Activated CD8-positive, alpha-beta memory T cell treated with anti-CD3 and anti-CD28 coated beads, Interleukin-2, amount 50 U/mL, for 24 hours (primary cell): Measurements from ENCODE around the gene BHLHE40.

Experiments
- DNase-seq: peaks from one replicate; pipeline ENCODE4 v3.0.0-alpha.2; 2020; ENCODE audit errors: extremely low read depth

BHLHE40 gene

DNA sequence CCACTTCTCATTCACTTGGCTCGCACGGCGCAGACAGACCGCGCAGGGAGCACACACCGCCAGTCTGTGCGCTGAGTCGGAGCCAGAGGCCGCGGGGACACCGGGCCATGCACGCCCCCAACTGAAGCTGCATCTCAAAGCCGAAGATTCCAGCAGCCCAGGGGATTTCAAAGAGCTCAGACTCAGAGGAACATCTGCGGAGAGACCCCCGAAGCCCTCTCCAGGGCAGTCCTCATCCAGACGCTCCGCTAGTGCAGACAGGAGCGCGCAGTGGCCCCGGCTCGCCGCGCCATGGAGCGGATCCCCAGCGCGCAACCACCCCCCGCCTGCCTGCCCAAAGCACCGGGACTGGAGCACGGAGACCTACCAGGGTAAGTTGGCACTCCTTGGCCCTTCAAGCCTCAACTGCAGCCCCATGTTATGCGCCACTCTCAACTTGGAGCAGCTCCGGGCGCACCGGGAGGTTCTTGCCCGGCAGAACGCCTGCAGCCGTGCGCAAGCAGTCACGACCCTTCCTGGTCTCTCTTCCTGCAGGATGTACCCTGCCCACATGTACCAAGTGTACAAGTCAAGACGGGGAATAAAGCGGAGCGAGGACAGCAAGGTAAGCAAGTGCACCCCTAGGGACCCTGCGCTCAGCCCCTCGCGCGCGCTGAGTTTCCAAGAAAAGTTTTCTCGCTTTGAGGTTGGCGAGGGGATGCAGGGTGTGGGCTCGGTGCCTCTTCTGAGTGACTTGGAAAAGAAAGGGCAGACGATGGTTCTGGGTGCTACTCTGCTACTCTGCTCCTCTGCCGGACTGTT, at the start of gene BHLHE40:
Gene BHLHE40 (plus strand): TSS at position 10 of the 801 bp plus-strand sequence. CDS start 282 bp downstream, at position 292.
- DNase-seq, result no peak

DNA sequence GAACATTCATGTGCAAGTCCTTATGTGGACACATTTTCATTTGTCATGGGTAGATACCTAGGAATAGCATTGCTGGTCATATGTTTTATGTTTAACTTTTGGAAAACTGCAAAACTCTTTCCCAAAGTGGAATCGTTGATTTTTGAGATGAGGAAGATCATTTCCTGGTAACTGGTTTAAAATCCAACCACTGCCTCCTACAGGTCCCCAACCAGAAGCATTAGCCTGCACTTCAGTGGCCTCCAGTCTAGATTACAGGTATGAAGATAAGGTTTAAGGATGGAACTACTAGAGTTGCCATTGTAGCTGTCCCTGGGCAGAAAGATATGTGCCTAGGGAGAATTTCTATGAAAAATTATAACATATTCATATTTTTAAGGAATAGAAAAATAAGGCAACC, 48.7 kb upstream of the BHLHE40 start:
- DNase-seq, result no peak

DNA sequence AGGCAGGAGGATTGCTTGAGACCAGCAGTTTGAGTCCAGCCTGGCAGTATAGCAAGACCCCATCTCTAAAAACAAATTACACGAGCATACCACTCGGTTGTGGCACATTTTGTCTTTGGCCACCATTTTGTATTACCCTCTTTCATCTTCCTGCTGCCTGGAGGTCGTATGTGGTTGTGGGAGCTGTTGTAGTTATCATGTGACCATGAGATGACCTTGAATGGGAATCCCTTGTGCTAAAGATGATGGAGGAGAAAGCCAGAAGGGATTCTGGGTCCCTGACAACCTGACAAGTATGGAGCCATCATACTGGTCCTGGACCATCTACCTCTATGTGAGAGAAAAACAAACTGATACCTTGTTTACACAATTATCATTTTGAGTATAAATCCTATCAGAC, 45.2 kb upstream of the BHLHE40 start:
- no peak for DNase-seq

DNA sequence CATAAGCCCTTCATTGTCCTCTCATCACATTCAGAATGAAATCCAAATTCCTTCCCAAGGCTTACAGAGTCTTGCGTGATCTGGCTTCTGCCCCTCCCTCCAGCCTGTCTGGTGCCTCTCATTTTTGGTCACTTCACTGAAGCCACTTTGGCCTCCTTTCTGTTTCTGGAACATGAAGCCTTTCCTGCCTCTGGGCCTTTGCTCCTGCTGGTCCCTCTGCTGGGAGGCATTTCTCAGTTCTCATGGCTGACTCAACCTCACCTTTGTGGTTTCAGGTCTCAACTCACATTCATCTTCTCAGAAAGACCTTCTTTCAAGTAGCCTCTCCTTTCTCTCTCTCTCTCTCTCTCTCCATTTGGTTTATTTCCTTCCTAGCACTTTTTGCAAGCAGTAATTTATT, 43.9 kb upstream of the BHLHE40 start:
- no peak for DNase-seq

DNA sequence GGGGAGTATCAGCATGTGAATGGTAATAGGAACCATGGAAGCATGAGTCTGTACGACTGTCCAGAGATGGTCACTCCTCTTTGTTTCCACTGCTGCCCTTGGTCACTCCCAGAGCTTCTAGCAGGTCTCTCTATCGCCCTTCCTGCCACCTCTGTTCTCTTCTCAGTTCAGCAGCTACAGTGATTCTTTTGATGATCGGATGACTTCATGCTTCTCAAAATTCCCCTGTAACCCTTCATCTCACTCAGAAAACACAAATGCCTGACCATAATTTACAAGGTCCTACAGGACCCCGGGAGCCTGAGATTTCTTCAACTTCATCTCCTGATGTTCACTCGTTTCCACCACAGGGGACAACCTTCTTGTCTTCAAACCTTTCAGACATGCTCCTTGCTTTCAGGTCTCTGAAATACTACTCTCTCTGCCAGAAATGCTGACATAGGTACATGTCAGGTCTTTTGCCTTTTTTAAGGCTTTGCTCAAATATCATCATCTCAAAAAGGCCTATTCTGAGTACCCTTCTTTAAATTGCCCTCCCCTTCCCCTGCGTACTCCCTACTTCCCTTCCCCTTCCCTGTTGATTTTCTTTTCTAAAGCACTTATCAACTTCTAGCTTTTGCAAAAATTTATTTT, 42.1 kb upstream of the BHLHE40 start:
- no peak for DNase-seq

DNA sequence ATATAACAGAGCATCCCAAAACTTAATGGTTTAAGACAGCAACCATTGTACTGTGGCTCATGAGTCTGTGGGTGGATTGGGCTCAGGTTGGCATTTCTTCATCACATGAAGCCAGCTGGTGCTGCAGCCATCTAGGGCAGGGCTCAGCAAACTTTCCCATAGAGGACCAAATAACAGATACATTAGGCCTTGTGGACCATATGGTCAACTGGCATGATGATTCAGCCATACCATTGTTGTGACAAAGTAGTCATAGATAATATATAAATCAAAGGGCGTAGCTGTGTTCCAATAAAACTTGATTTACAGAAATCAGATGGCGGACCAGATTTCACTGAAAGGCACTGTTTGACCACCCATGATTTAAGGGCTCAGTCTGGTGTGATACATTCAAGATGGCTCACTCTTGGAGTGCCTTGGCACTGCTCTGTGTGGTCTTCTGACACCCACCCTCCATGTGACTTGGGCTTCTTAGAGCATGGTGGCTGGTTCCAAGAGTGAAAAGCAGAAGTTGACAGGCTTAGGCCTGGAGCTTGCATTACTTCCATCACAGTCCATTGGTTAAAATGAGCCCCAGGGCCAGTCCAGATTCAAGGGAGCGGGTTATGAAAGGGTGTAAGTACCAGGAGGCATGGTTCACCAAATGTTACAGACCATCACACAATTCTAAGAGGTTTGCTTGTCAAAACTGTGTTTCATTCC, 40.8 kb upstream of the BHLHE40 start:
- DNase-seq, result no peak

DNA sequence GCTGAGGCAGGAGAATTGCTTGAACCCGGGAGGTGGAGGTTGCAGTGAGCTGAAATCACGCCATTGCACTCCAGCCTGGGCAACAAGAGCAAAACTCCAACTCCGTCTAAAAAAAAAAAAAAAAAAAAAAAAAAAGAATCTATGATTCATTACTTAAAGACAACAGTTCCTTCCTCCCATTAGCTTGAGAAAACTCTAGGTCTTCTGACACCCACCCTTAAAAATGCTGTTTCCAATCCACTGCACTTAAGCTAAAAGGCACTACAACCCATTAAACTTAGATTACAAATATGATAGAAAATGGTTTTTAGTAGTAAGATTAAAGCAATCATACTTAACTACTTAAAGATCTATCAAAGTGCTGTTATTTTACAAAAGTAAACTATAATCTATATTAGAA, 40.0 kb upstream of the BHLHE40 start:
- no peak for DNase-seq

DNA sequence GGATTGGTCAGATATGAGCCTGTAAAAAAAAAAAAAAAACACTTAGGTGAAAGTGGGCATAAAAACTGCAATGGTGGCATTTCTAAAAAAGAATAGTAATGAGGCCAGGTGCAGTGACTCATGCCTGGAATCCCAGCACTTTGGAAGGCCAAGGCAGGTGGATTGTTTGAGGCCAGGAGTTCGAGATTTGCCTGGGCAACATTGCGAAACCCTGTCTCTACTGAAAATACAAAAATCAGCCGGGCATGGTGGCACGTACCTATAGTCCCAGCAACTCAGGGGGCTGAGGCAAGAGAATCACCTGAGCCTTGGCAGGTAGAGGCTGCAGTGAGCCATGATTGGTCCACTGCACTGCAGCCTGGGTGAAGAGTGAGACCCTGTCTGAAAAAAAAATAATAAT, 38.3 kb upstream of the BHLHE40 start:
- DNase-seq, result no peak

DNA sequence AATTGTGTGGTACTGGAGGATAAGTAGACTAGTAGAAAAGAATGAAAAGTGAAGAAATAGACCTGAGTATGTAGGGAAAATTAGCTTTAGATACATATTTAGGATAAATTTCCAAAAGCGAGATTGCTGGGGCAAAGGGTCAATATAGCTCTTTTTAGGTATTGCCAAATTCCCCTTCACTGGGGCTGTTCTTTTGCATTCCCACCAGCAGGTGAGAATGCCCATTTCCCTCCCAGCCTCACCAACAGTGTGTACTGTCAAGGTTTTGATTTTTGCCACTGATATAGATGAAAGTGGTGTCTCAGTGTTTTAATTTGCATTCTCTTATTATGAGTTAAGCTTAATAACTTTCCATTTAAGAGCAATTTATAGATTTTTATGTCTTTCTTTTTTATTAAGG, 35.7 kb upstream of the BHLHE40 start:
- DNase-seq, result no peak

DNA sequence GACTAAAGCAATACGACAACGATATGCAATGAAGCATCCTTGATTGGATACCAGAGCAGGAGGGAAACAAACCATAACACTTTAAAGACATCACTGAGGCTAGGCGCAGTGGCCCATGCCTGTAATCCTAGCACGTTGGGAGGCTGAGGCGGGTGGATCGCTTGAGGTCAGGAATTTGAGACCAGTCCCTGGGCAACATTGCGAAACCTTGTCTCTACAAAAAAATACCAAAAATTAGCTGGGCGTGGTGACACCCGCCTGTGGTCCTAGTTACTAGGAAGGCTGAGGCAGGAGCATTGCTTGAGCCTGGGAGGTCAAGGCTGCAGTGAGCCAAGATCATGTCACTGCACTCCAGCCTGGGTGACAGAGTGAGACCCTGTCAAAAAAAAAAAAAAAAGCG, 33.9 kb upstream of the BHLHE40 start:
- DNase-seq, result no peak

DNA sequence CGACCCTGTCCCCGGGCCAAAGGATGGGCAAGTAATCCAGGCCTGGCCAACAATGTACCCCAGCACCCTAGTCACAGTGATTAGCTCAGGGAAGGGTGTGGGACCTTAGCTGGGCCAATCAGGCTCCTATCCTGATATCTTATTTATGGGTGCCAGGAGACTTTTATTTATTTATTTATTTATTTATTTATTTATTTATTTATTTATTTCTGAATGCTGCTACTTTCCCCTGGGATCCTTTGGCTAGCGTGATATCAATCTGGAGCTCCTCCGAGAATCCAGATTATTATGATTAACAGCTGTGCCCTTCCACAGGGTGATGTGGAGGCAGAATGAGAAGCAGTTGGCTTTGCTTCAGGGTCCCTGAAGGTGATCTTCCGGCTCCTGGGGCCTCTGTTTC, 32.2 kb upstream of the BHLHE40 start:
- DNase-seq, result no peak

DNA sequence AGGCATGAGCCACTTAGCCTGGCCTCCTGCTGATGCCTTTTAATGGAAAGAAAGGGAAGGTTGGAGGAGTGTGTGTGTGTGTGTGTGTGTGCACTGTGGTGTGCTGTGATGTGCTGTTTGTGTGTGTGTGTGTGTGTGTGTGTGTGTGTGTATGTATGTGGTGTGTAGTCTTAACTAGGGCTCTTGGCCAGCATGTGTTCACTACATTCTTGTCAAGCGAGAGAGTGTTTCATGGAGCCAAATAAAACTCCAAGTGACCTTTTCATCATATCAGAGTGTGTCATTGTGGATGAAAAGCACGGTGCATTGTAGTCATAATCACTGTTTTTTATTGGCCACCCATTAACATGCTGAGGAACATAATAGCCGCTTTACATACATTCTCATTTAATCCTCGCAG, 30.8 kb upstream of the BHLHE40 start:
- no peak for DNase-seq

DNA sequence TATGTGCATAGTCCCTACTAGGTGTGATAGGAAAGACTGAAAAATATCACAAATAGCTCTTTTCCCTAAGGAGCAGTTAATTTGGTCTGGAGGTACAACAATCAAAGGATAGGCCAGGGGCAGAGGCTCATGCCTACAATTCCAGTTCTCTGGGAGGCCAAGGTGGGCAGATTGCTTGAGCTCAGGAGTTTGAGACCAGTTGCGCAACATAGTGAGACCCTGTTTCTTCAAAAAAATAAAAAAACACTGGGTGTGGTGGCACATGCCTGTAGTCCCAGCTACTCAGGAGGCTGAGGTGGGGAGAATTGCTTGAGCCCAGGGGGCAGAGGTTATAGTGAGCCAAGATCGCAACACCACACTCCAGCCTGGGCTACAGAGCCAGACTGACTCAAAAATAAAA, 30.2 kb upstream of the BHLHE40 start:
- no peak for DNase-seq

DNA sequence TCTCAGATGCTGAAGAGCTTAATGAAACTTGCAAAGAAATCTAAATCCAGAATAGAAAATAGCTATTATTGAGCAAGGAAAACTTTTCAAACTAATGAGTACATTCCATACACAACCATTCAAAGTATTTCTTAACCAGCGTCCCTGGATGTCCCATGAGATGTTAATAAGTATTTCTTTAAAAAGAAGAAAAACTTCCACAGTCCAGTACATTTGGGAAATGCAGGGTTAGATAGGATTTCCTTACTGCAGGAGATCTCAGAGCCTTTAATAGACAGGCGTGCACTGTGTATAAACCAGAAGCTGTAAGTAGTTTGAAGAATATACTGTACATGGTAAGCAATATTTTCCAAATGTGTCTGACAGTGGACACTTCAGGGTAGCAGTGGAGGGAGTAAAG, 29.6 kb upstream of the BHLHE40 start:
- no peak for DNase-seq

DNA sequence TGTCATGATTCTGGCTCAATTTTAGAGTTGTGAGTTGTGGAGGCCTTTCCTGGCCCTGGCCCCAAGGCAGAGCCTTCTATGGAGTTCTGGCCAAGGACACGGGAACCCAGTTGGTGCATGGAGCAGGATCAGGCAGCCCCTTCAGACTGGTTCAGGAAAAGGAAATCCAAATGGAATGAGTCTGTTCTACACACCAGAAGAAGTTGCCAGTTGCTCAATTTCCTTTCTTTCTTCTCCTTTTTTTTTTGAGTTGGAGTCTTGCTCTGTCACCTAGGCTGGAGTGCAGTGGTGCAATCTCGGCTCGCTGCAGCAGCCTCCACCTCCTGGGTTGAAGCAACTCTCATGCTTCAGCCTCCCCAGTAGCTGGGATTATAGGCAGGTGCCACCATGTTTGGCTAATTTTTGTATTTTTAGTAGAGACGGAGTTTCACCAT, 28.9 kb upstream of the BHLHE40 start:
- no peak for DNase-seq

DNA sequence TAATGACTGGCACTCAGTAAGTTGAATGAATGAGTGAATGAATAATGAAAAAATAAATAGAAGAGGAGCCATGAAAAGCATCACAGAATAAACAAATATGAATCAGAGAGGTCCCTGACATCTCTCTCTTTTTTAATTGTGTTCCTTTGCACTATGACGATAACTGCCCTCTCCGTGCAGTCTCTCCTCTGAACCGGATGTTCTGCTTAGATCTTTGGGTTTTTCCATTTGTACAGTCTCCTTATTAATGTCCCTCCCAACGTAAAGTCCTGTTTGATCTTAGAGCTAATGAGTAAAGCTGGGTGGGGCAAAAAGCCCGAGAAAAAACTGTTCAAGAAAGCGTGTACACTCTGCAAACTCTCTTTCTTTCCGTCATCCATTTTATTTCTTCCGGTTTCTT, 28.3 kb upstream of the BHLHE40 start:
- DNase-seq, result no peak

DNA sequence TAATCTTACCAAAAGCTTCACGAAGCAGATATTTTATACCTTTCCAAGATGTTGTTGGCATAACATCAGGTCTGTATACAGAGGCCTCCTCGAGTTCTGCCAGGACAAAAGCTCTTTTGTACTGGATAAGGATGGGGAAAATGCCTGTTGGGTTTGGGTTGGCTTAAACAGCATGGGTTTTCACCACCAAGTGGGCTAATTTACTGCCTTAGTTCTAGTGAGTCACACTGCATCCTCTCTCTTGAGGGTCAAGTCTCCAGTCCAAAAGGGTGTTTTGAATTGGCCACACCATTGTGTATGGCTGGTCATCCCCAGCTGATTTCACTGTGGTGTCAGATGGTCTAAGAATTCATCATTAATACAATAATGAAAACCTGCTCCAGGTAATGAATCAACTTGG, 26.1 kb upstream of the BHLHE40 start:
- no peak for DNase-seq

DNA sequence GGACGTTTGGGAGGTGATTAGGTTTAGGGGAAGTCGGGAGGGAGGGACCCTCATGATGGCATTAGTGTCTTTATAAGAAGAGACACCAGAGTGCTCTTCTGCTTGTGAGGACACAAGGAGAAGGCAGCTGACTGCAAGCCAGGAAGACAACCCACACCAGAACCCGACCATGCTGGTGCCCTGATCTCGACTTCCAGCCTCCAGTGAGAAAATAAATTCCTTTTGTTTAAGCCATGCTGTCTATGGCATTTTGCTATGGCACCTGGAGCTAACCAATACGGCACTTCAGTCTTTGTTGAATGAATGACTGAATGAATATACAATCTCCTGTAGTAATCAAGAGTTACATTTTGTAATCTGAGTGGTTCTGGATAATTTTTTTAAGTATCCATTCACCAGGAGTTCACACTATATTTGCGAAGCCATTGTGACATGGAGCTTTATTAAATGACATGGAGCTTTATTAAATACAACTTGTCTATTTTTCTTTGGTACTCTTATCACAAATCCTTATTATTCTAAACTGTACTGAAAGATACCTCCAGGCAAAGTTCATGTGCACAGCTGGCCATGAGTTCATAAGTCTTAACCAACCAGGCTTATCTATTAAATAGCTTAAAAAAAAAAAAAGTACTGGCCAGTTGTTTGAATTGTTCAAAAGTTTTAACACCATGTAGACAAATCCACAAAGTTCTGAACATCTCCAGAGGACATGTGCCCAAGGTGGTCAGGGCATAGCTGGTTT, 24.8 kb upstream of the BHLHE40 start:
- no peak for DNase-seq

DNA sequence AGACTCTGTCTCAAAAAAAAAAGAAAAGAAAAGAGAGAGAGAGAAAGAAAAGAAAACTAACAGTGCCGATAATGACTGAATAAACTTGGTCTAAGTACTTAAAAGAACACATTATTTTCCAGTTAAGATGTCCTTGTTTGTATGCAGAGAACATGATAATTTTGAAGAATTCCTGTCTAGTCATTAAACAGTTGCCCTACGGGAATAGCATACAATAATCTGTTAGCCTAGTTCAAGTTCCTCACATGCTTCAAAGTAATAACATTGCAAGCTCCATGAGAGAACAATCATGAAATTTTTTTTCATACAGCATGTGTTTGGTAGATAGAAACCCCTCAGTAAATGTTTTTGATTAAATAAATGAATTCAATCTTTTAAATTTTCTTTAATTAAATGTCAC, 23.1 kb upstream of the BHLHE40 start:
- no peak for DNase-seq

DNA sequence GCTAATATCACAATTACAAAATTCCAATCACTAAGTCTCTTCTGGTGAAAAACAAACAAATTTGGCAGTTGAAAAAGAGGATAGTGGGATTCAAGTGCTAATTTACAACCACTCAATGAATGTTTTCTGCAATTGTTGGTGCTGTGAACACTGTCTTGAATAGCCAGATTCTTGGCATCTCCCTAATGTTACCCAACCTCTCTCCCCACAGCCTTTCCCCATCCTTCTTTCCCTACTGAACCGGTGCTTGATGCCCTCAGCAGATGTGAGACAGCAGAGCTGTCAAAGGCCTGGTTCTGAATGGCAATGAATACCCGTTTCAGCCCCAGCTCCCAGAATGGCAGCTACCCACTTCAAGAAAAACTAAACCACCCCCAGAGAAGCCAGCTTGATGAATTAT, 22.5 kb upstream of the BHLHE40 start:
- DNase-seq, result no peak

DNA sequence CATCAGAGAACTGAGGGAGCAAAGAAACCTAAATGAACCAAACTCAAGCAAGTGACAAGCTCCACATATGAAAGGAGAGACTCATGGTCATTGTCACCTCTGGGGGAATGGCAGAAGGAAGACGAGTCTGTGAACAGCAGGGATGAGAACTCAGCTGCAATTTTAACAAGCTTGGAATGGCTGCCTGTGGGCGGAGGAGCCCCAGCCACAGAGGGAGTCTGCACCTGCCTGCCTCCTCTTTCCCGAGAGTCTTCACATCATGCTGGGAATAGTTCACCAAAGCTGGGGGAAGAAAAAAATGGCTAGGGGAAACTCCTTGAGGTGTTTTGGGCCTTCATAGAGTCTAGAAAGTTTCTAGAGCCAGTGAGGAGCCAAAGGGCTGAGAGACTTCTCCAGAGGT, 21.3 kb upstream of the BHLHE40 start:
- DNase-seq, result no peak

DNA sequence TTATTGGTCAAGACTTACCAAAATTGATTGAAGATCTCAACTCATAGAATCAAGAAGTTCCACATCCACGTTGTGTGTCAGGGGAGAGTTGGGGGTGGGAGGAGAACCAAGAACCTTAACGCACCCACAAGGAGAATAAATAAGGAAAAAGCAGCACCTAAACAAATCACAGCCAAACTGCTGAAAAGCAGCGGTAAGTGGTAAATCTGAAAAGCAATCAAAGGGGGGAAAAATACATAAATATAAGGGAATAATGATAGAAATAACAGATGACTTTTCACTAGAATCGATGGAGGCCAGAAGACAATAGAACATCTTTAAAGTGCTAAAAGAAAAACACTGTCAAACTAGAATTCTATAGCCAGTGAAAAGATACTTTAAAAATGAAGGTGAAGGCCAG, 20.1 kb upstream of the BHLHE40 start:
- DNase-seq, result no peak
